IMR-90 (cell line): ENCODE results near the gene RNF14. TPM values are rescaled to one million over a fixed set of nuclear protein-coding genes. Genes with fewer than 3 reads are reported as not detected.

Experiments used
- ATAC-seq: fragments of 200-7000 bp; cut with Tn5 transposase; 2 replicates; pipeline ENCODE4 v1.9.1; 2020; ENCODE audit warnings: low read depth, mild to moderate bottlenecking, moderate library complexity
- BruUV-seq: library from RNA; stranded (reverse); fragments of 400-500 nt; replicated peaks from 2 replicates; lab custom pipeline; 2021; lab: Mats Ljungman, UMichigan
- CTCF ChIA-PET: fragments of 300-600 bp; formaldehyde crosslinking; extraction: SDS; loops from one replicate; lab custom pipeline; 2021; ENCODE audit warnings: antibody characterized with exemption; lab: Yijun Ruan, JAX
- POLR2A ChIA-PET: fragments of 300-600 bp; sonication (Branson Sonifier 250); formaldehyde crosslinking; loops from one replicate; lab custom pipeline; 2022; ENCODE audit warnings: antibody characterized with exemption; ENCODE audit not compliant: unreplicated experiment; lab: Charles Lee
- DNase-seq: peaks from one replicate; pipeline ENCODE4 v3.0.0; 2013
- H2AFZ ChIP-seq: replicated peaks from 2 replicates; pipeline ENCODE3; 2013; ENCODE audit warnings: low read length, mild to moderate bottlenecking; ENCODE audit not compliant: poor library complexity
- H2AK5ac ChIP-seq: 2 replicates; pipeline ENCODE4 v1.6.1; 2013; ENCODE audit warnings: low read depth, low read length, inconsistent platforms
- H2AK9ac ChIP-seq: replicated peaks from 2 replicates; pipeline ENCODE3; 2013; ENCODE audit warnings: mild to moderate bottlenecking, low read depth, low read length, moderate library complexity; ENCODE audit not compliant: poor library complexity
- H2BK120ac ChIP-seq: 2 replicates; pipeline ENCODE4 v1.6.1; 2013; ENCODE audit warnings: low read depth, low read length, inconsistent platforms
- H2BK15ac ChIP-seq: 3 replicates; pipeline ENCODE4 v1.6.1; 2013; ENCODE audit warnings: low read depth, low read length, inconsistent platforms
- H2BK20ac ChIP-seq: 2 replicates; pipeline ENCODE4 v1.6.1; 2013; ENCODE audit warnings: low read depth, mild to moderate bottlenecking, inconsistent platforms, low read length, moderate library complexity
- H2BK5ac ChIP-seq: 2 replicates; pipeline ENCODE4 v1.6.1; 2013; ENCODE audit warnings: mild to moderate bottlenecking, low read depth, low read length, inconsistent platforms; ENCODE audit not compliant: poor library complexity, severe bottlenecking
- H3K14ac ChIP-seq: replicated peaks from 2 replicates; pipeline ENCODE4 v1.6.1; 2013; ENCODE audit warnings: low read depth, low read length, inconsistent platforms
- H3K18ac ChIP-seq: 2 replicates; pipeline ENCODE4 v1.6.1; 2013; ENCODE audit warnings: low read depth, low read length, control low read depth
- H3K23ac ChIP-seq: 2 replicates; pipeline ENCODE4 v1.6.1; 2013; ENCODE audit warnings: low read depth, low read length, inconsistent platforms
- H3K27ac ChIP-seq: 2 replicates; pipeline ENCODE4 v1.5.1; 2013; ENCODE audit warnings: mild to moderate bottlenecking, control low read depth, low read length; ENCODE audit not compliant: insufficient read depth
- H3K27me3 ChIP-seq: 2 replicates; pipeline ENCODE4 v1.6.1; 2013; ENCODE audit warnings: low read length; ENCODE audit not compliant: control insufficient read depth, insufficient read depth
- H3K36me3 ChIP-seq: 2 replicates; pipeline ENCODE4 v1.6.1; 2013; ENCODE audit warnings: low read length, mixed read lengths; ENCODE audit not compliant: control insufficient read depth, insufficient read depth
- H3K4ac ChIP-seq: 2 replicates; pipeline ENCODE4 v1.6.1; 2013; ENCODE audit warnings: low read depth, low read length, inconsistent platforms
- H3K4me1 ChIP-seq: 2 replicates; pipeline ENCODE4 v1.6.1; 2013; ENCODE audit warnings: low read length, mixed read lengths; ENCODE audit not compliant: control insufficient read depth, insufficient read depth
- H3K4me2 ChIP-seq: 2 replicates; pipeline ENCODE4 v1.6.1; 2013; ENCODE audit warnings: low read depth, mild to moderate bottlenecking, control low read depth, low read length, moderate library complexity
- H3K4me3 ChIP-seq: 2 replicates; pipeline ENCODE4 v1.5.1; 2013; ENCODE audit warnings: low read depth, mild to moderate bottlenecking, control low read depth, low read length, moderate library complexity; ENCODE audit not compliant: insufficient read depth
- H3K56ac ChIP-seq: 2 replicates; pipeline ENCODE4 v1.6.1; 2013; ENCODE audit warnings: low read length, inconsistent platforms; ENCODE audit not compliant: insufficient read depth; ENCODE audit errors: extremely low read depth
- H3K79me1 ChIP-seq, 2 experiments: 2 replicates each; pipeline ENCODE4 v1.6.1; 2013; ENCODE audit warnings: low read length in 2 of 2, inconsistent platforms in 1 of 2, low read depth in 1 of 2
- H3K9ac ChIP-seq: 2 replicates; pipeline ENCODE4 v1.6.1; 2013; ENCODE audit warnings: low read depth, low read length, control low read depth
- H3K9me1 ChIP-seq: 2 replicates; pipeline ENCODE4 v1.6.1; 2013; ENCODE audit warnings: low read length, inconsistent platforms; ENCODE audit not compliant: insufficient read depth
- H3K9me3 ChIP-seq: 2 replicates; pipeline ENCODE4 v1.6.1; 2013; ENCODE audit warnings: low read length; ENCODE audit not compliant: control insufficient read depth, insufficient read depth
- H4K20me1 ChIP-seq: 2 replicates; pipeline ENCODE4 v1.6.1; 2013; ENCODE audit warnings: low read length, inconsistent platforms; ENCODE audit not compliant: insufficient read depth
- H4K5ac ChIP-seq: 2 replicates; pipeline ENCODE4 v1.6.1; 2013; ENCODE audit warnings: mild to moderate bottlenecking, low read depth, low read length, control low read depth
- H4K8ac ChIP-seq, 2 experiments: 2 replicates each; pipeline ENCODE4 v1.6.1; 2013; ENCODE audit warnings: low read depth in 2 of 2, low read length in 2 of 2, control low read depth in 1 of 2, inconsistent platforms in 1 of 2
- H4K91ac ChIP-seq: 2 replicates; pipeline ENCODE4 v1.6.1; 2013; ENCODE audit warnings: low read depth, low read length, inconsistent platforms; ENCODE audit not compliant: insufficient read depth
- BHLHE40 ChIP-seq: fragments of 150-350 bp; IDR thresholded peaks from 2 replicates; pipeline ENCODE4 v1.6.1; 2016; ENCODE audit warnings: mild to moderate bottlenecking, low read depth, low read length
- CHD1 ChIP-seq: IDR thresholded peaks from 2 replicates; pipeline ENCODE4 v1.6.1; 2012; ENCODE audit warnings: low read depth, low read length, improper control_type of control experiment
- FOS ChIP-seq: fragments of 150-350 bp; IDR thresholded peaks from 2 replicates; pipeline ENCODE4 v1.6.1; 2016; ENCODE audit warnings: low read depth, low read length
- MAZ ChIP-seq: IDR thresholded peaks from 2 replicates; pipeline ENCODE4 v1.6.1; 2012; ENCODE audit warnings: low read depth, mild to moderate bottlenecking, low read length, improper control_type of control experiment, moderate library complexity, borderline replicate concordance
- POLR2A ChIP-seq: IDR thresholded peaks from 2 replicates; pipeline ENCODE4 v1.6.1; 2012; ENCODE audit warnings: mild to moderate bottlenecking, low read depth, low read length
- RCOR1 ChIP-seq: IDR thresholded peaks from 2 replicates; pipeline ENCODE4 v1.6.1; 2012; ENCODE audit warnings: mild to moderate bottlenecking, low read length, improper control_type of control experiment; ENCODE audit not compliant: insufficient replicate concordance
- SMC3 ChIP-seq: fragments of 150-350 bp; IDR thresholded peaks from 2 replicates; pipeline ENCODE4 v1.6.1; 2016; ENCODE audit warnings: low read depth, mild to moderate bottlenecking, antibody characterized with exemption, low read length, moderate library complexity
- USF2 ChIP-seq: fragments of 150-350 bp; IDR thresholded peaks from 2 replicates; pipeline ENCODE4 v1.6.1; 2017; ENCODE audit warnings: mild to moderate bottlenecking, antibody characterized with exemption, low read length, low read depth
- WGBS, 2 experiments: methylation state at CpG; one replicate each; pipeline versions ENCODE4 v1.1.5 to v1.1.7; 2013; ENCODE audit warnings: missing lambda C conversion rate in 2 of 2; ENCODE audit not compliant: insufficient read length in 1 of 2; ENCODE audit errors: extremely low coverage in 2 of 2; 5-methylcytosine and 5-hydroxymethylcytosine counted together
- dilution Hi-C: fragments of 300-500 bp; cut with HindIII; formaldehyde crosslinking; loops from one replicate; pipeline ENCODE4 v1.14.3; 2018; ENCODE audit warnings: low sequenced_read_pairs; ENCODE audit not compliant: unreplicated experiment
- in situ Hi-C: fragments of 300-500 bp; cut with MboI; formaldehyde crosslinking; loops from 3 replicates; pipeline ENCODE4 v1.14.3; 2019; ENCODE audit warnings: low sequenced_read_pairs, inconsistent platforms, mixed read lengths
- intact Hi-C: fragments of 100-400 bp; cut with micrococcal nuclease; formaldehyde crosslinking; loops from 2 replicates; pipeline ENCODE4 v1.10.0; 2022
- polyA plus RNA-seq, 3 experiments: library from polyadenylated mRNA; depleted of rRNA; stranded (reverse); fragments of >200 nt; gene quantifications; 2 replicates each; pipeline ENCODE4 v1.2.3, GENCODE V29; 2012; ENCODE audit warnings: low replicate concordance in 1 of 3
- total RNA-seq: library from RNA; depleted of rRNA; stranded (reverse); fragments of >200 nt; gene quantifications from 2 replicates; pipeline ENCODE4 v1.2.3, GENCODE V29; 2012
- TF ChIP-seq, protein P1 (sequence below): fragments of 150-350 bp; IDR thresholded peaks from 2 replicates; pipeline ENCODE4 v1.6.1; 2016; ENCODE audit warnings: low read depth, mild to moderate bottlenecking, low read length, moderate library complexity, borderline replicate concordance

Gene RNF14
- total and polyA plus RNA-seq, 2 of the 4 experiments (the other 2 are of a cell fraction): 36.1 to 106 TPM

DNA sequence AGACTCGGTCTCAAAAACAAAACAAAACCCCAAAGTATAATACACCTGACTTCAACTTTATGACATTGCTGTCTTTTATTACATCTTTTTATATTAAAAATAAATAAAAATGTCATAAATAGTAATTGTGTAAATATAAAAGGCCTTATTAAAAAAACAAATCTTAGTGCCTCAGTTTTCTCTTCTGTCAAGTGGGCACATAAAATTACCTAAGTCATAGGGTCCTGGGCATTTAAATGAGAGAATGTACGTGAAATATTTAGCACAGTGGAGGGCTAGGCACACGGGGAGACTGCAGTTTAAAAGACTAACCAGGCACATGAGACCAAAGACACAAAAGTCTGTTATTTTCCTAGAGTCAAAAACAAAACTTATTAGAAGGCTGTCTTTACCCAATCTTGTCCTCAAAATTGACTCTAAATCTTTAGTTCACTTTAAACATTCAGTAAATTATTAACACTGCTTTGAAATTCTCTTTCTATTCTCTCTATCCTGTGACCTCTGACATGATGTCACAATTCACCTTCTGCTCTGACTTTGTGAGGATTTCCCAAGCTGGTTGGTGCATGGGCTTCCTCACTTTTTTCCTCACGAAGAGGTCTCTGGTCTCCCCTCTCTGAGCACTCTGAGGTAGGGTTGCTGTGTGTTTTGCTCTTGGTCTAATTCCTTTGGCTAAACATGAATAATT lies 2.5 kb upstream of the RNF14 start:
- Histone ChIP-seq H3K4me1 (0 out of 2 replicates have a peak, but pooled peaks cover 6% of the 10 kb centered on the region), H3K4me2 (no peak overlapping the region), H3K9ac (no peak overlapping the region), H3K18ac (no peak overlapping the region), H2BK5ac (no peak overlapping the region), H3K23ac (no peak overlapping the region), H3K9me1 (peaks cover 3% of the 10 kb centered on the region; the same call in 1 of the 2 replicates), H2AK5ac (no peak overlapping the region), H3K36me3 (peaks cover 3% of the 10 kb centered on the region; the same call in 1 of the 2 replicates), H3K56ac (no peak overlapping the region), H3K14ac (no peak overlapping the region), H2BK15ac (no peak overlapping the region), H3K4ac (no peak overlapping the region), H3K4me3 (no peak overlapping the region), H3K27ac (no peak overlapping the region), H4K91ac (no peak overlapping the region), H2AK9ac (no peak overlapping the region), H4K5ac (no peak overlapping the region), H3K79me1 (peaks cover 7 to 21% of the 10 kb centered on the region in 2 experiments; a peak in 2 of 4 replicates), H2AFZ (no peak overlapping the region), H3K27me3 (no peaks in the 10 kb centered on the region), H3K9me3 (no peaks in the 10 kb centered on the region), H2BK120ac (no peak overlapping the region), H4K20me1 (no peaks in the 10 kb centered on the region), H4K8ac (no peak overlapping the region), H2BK20ac (no peak overlapping the region)
- dilution Hi-C loops (no loop called here), intact Hi-C loops (no loop called here), in situ Hi-C loops (no loop called here)
- TF ChIP-seq RCOR1 (no peak), POLR2A (no peak), CHD1 (no peak), MAZ (no peak), USF2 (no peak), SMC3 (no peak), FOS (no peak), BHLHE40 (no peak)
- TF ChIP-seq, protein P1, sequence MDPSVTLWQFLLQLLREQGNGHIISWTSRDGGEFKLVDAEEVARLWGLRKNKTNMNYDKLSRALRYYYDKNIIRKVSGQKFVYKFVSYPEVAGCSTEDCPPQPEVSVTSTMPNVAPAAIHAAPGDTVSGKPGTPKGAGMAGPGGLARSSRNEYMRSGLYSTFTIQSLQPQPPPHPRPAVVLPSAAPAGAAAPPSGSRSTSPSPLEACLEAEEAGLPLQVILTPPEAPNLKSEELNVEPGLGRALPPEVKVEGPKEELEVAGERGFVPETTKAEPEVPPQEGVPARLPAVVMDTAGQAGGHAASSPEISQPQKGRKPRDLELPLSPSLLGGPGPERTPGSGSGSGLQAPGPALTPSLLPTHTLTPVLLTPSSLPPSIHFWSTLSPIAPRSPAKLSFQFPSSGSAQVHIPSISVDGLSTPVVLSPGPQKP: no peak
- no peak for ATAC-seq
- no peak for DNase-seq
- CTCF ChIA-PET: interaction anchor here (0.6 kb wide), 1 partner anchor 86 kb away, joined by 3 read pairs; no protein-coding TSS in a partner anchor
- no TSS peak for BruUV-seq
- no CpG with 5 or more reads among the region's 4 CpGs for WGBS, 2 experiments
- POLR2A ChIA-PET: no interaction called here
